Stimulated activated naive CD4-positive, alpha-beta T cell treated with Interleukin-2 at 50 U/mL for 16 hours (primary cell): ENCODE measurements around the gene SHB.
"Not testable (repeated sequence)": the region's sequence is repeated elsewhere in the genome, so short reads cannot be mapped to it uniquely, and the experiment has no call there.

Source experiments
- DNase-seq: peaks from one replicate; lab custom pipeline; 2025; lab: John Stamatoyannopoulos, UW

SHB gene

DNA sequence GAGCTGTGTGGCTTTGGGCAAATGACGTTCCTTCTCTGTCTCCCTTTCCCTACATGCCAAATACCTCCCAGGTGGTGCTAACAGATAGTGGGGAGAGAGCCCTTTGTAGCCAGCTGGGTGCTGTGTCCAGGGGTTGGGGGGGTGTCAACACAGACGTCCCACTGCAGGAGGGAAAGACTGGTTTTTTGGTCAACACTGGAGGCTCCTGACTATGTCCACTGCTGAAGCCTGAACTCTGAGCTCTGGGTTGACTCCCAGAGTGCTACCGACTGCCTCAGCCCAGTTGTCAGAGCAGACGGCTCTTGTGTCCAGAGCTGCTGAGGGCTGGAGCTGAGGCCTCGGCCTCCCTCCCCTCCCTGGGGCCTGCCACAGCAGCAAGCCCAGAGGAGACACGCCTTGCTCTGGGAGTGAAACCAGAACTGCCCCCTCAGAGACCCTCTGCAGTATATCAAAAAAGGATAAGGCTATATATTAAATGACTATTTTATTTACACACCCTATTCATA, 150.3 kb downstream of the SHB start:
- DNase-seq: no peak

DNA sequence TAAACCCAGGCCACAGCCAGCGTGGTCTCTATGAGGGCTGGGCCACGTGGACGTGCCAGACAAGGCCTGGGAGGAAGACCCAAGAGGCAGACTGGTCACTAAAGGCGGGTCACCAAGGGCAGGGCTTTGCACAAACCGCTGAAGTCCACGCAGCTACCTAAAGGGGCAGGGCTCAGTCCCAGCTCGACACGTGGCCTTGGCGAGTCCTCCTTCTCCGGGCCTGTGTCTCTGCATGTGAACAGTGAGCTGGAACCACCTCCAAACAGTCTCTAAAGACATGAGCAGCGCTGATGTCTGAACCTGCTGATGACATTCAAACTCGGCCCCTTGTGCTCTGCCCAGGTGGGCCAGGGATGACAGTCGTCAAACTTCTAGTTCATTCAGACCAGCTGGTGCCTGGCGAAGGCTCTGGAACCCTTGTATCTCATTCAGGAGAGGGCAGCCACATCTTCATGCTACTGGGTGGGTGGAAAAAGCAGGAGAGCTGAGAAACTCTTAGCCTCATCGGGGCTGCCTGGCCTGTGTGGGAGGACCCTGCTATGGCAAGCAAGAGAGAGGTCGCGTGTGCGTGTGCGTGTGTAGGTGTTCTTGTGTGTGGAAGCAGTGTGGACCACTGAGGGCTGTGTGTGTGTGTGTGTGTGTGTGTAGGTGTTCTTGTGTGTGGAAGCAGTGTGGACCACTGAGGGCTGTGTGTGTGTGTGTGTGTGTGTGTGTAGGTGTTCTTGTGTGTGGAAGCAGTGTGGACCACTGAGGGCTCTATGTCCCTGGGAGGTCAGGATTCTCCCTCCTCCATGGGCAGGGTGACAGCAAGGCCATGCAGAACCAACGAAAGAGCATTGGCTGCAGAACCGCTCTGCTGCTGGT, 151.0 kb downstream of the SHB start:
- DNase-seq: no peak

DNA sequence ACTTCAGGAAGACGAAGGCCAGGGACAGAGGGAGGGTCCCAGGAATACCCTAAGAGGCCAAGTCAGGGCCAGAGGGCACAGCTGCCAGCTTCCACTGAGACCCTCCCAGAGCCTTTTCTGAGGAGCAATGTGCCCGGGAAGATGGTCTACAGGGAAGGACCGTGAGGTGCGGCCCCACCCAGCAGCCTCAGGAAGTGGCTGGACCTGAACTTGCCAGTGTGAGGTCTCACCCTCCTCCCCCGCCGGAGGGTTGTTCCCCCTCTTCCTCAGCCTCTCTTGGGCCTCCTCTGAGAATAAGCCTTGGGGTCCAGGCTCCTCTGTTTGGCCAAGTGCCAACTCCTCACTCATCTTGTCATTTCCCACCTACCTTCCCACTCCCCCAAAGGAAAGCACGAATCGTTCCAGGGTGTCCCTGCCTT, 151.7 kb downstream of the SHB start:
- no peak for DNase-seq

GRCh38 chr9:37916471-37917312, 152.3 kb downstream of the SHB start:
- DNase-seq: no peak

DNA sequence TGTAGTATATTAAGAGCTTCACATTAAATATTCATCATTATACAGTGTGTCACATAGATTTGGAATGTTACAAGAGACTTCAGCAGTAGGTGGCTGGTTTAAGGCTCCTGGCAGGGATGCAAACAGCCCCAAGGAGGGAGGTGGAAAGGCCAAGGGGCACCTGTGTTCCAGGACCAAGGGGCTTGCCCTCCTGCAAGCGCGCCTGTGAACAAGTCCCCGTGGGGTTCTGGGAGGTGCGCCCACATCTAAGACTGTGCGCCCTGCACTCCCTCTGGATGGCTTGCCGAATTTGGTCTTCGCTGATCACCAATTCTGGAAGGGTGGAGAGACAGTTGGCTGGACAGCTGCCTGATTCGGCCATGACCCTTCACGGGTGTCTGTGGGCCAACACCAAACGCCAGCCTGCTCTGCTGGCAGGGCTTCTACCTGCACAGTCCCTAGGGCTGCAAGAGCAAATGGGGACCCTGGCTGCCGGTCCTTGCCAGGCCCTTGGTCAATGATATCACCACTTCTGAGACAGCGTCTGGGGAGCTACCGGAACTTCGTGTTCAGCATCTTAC, 153.0 kb downstream of the SHB start:
- no peak for DNase-seq

DNA sequence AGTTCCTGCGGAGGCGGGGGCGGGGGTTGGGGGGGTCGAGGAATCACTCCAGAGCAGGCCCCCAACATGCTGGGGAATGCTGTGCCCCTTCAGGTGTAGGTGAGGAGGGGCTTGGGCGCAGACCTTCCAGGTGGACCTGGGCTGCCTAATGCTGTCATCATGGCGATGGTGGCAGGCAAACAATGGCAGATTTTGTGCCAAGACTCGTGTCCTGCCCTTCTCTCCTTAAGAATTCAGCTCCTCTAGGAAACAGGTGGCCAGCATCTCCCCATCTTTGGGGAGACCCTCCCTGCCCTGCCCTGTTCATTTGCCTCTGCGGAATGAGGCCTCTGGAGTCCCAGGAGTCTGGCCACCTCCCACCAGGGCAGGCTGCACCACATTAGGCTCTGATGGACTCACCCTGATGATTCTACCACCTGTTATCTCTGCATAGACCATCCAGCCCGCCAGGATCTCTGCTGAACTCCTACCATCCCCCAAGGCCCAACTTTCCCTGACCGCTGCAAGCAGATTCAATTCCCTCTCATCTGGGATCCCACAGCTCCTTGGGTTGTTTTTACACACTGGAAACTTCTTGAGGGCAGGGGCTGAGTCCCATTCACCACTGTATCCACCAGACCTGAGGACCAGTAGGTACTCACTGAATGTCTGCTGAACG, 154.2 kb downstream of the SHB start:
- DNase-seq: no peak

GRCh38 chr9:37914154-37914551, 154.9 kb downstream of the SHB start:
- DNase-seq: no peak

DNA sequence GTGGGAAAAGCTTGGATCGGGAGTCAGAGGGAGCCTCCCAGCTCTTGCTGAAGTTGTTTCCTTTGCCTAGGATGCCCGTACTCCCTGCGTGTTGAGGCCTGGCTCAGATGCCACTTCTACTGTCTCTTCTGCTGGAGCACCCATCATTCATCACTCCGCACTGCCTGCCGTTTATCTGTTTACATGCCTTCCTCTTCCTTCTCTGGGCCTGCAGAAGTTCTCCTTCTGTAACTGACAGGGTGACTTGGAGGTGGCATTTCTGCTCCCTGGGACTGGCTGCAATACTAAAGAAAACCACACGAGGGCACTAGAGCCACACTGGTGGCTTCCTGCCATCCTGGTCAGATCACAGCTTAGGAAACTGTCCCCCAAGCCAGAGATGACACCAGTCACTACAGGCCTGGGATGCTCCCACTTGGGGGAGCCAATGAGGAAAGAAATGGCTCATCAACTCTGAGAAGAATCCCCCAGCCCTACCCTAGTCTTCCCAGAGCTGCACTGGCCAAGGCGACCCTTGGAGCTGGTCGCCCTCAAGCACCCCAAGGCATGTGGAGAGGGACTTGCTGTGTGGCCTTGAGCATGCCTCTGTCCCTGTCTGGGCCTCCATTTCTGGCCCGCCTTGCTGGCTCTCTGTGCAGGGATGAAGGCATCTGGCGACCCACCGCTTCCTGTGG, 155.4 kb downstream of the SHB start:
- peak; percentile 68 for DNase-seq

DNA sequence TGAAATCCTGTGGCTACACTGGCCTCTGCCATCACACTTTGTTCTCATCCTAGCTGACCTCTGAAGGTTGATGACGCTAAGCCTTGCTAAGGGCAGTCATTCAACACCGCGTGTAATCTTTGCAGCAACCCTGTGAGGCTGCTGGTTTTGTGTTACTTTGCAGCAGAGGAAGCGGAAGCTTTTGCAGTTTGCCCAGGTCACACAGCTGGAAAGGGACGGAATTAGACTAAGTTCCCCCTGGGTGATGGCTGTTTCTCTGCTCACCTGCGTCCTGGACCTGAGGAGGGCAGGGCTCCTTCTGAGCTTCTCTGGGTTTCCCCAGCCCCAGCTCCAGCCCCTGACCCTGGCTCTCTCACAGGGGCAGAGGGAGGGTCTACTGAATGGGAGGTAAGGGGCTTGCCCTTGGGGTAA, 157.8 kb downstream of the SHB start:
- no peak for DNase-seq

DNA sequence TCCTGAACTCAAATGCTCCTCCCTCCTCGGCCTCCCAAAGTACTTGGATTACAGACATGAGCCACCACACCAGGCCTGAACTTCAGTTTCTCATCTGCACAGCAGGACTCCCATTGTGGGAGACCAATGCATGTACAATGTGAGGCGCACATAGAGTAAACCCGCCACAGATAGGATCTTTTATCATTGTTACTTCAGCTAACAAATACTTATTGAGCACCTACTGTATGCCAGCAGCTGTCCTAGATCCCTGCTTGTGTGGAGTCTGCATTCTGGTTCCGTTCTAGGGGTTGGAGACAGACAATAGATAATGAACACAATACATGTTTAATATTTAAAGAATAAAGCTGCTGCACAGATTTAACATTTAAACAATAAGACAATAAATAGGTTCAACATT, 158.8 kb downstream of the SHB start:
- DNase-seq: no peak

DNA sequence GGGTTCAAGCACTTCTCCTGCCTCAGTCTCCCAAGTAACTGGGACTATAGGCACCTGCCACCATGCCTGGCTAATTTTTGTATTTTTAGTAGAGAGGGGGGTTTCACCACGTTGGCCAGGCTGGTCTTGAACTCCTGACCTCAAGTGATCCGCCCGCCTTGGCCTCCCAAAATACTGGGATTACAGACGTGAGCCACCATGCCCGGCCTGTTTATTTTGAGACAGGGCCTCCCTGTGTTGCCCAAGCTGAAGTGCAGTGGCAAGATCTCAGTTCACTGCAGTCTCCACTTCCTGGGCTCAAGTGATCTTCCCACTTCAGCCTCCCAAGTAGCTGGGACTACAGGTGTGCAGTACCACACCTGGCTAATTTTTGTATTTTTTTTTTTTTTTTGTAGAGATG, 159.2 kb downstream of the SHB start:
- not testable (repeated sequence) for DNase-seq

DNA sequence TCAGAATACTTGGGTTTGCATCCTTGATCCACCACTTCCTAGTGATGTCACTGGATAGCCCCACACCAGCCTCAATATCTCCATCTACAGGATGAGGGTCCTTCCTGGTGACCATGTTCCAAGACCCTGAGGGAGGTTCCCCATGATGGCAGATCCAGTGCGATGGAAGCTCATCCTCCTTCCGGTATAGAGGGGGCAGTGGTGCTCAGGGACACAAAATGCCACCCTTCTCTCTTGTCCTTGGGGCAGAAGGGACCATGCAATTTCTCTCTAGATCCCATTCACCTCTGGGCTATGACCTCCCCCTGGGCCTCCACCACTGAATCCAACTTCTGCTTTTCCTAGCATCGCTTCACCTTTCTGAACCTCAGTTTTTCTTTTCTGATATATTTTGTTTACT, 159.7 kb downstream of the SHB start:
- no peak for DNase-seq

DNA sequence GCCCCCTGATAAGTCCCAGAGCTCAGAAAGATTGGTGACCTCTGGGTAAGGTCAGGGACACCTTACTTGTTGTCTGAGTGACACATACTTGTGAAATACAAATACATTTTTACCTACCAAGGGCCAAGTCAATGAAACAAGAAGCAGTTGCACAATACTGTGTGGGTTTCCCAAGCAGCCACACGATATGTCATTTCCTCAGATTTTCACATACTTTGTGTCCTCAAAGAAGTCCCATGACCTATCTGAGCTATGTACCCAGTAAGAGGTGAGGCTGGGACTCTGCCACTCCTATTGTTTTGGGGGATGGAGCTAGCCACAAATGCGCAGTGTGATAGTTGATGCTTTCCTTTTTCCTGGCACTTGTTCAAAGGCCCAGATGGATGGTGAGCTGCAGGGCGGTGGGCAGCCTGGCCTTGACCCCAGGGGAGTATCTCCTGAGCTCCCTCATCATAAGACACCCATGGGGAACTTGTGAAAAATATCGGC, 160.3 kb downstream of the SHB start:
- no peak for DNase-seq

GRCh38 chr9:37908283-37908682, 160.7 kb downstream of the SHB start:
- DNase-seq: no peak

GRCh38 chr9:37906312-37907239, 162.5 kb downstream of the SHB start:
- DNase-seq: no peak

- no peak for DNase-seq
Observed at GRCh38 chr9:37905776-37906175, 163.3 kb downstream of the SHB start.

GRCh38 chr9:37905131-37905505, 163.9 kb downstream of the SHB start:
- DNase-seq: no peak

GRCh38 chr9:37904445-37905130, 164.4 kb downstream of the SHB start:
- no peak for DNase-seq

DNA sequence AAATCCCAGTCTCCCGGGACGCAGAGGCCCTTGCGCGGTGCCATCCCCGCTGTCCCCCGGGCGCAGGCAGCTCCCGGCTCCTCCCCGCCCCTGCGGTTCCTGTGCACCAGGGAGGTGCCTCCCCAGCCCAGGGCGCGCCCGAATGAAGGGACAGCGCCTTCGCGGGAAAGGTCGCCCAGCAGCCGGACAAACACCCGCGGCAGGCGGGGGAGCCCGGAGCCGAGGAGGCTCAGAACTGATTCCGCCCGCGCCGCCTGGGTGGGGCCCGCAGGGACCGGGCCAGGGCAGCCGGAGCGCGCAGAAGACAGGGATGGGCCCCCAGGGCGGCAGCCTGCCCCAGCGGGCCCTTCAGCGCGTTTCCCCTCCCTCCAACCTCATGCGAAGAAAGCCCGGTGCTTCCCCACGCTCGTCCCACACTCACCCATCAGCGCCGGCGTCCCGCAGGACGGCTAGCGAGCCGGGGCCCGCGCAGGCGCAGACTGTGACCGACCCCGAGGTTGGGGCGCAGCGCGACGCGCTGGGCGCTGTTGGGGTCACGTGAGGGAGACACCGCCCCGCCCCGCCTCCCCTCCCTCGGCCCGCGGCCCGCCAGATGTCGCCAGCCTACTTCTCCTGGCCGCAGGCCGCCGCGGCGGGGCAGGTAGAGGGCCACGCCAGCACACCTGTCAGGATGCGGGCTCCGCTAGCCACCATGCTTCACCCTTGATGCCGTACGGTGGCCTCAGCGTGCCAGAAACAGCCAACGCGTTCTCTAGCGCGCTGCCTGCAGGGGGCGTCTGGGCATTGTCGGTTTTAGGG, 165.2 kb downstream of the SHB start, which contains the start of gene SLC25A51:
SLC25A51 (minus strand) TSS at position 481 of the 798 bp plus-strand sequence. CDS start 15,577 bp downstream, outside the sequence.
- DNase-seq: peak; percentile 93
